ENCODE data around the gene KRTAP10-7.

Gene KRTAP10-7

DNA sequence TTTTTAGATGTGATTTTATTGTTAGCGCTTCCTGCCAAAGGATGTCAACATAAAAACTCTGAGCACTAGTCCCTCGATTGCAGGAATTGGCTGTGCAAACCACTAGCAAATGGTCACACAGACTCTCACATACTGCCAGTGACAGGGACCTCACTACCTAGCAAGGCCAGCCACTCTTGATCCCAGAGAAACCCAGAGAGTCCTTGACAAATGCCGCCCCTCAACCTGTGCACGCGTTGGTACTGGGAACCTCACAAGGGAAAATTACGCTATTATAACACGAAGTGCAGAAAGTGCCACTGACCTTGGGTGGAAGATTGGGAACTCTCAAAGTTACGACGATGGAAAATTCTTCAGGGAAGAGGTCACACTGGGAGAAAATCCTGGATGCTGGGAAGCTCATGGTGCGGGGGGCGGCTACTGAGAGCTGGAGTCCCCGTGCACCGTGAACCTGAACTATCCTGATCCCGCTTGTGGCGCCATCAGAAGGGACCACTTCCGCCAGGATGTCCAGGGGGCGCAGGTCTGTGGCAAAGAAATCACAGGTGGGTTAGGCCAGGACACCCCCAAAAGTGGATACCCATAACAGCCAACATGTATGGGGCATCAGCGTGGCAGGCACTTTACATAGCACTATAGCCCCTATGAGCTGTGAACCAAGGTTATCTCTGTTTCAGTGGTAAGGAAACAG is 32.8 kb upstream of the KRTAP10-7 start:
- H3K4me3 ChIP-seq (ENCODE audit: low read depth, low read length): no peak overlapping the region
- DNase-seq (ENCODE audit: low read depth, low spot score): no peak
- TF ChIP-seq, protein P1, sequence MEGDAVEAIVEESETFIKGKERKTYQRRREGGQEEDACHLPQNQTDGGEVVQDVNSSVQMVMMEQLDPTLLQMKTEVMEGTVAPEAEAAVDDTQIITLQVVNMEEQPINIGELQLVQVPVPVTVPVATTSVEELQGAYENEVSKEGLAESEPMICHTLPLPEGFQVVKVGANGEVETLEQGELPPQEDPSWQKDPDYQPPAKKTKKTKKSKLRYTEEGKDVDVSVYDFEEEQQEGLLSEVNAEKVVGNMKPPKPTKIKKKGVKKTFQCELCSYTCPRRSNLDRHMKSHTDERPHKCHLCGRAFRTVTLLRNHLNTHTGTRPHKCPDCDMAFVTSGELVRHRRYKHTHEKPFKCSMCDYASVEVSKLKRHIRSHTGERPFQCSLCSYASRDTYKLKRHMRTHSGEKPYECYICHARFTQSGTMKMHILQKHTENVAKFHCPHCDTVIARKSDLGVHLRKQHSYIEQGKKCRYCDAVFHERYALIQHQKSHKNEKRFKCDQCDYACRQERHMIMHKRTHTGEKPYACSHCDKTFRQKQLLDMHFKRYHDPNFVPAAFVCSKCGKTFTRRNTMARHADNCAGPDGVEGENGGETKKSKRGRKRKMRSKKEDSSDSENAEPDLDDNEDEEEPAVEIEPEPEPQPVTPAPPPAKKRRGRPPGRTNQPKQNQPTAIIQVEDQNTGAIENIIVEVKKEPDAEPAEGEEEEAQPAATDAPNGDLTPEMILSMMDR (IDR thresholded peaks at IDR 0.05; ENCODE audit: low read depth, low read length): no peak
- in situ Hi-C loops (cut with HindIII; ENCODE audit: low sequenced_read_pairs): no loop called here

DNA sequence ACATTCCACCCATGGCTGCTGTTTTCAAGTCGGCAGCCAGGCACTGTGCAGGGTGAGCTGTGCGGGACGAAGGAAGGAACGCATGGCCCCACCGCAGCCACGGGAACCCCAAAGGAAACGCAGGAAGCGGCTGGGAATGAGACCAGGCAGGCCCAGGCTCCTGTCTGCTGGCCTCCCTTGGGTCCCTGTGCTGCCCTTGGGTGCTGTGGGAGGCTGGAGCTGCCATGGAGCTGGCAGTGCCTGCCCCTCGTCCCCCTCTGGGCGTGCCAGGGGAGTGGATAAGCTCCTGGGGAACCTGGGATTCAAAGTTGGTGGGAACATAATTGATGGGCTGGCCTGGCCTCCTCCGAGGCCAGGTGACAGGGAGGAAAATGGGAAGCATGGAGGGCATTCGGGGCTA is 32.1 kb upstream of the KRTAP10-7 start:
- no peak for DNase-seq (ENCODE audit: low read depth, low spot score)
- in situ Hi-C loops (cut with HindIII; ENCODE audit: low sequenced_read_pairs): no loop called here
- TF ChIP-seq, protein P1 (IDR thresholded peaks at IDR 0.05; ENCODE audit: low read depth, low read length): no peak
- no peak overlapping the region for H3K4me3 ChIP-seq (ENCODE audit: low read depth, low read length)

DNA sequence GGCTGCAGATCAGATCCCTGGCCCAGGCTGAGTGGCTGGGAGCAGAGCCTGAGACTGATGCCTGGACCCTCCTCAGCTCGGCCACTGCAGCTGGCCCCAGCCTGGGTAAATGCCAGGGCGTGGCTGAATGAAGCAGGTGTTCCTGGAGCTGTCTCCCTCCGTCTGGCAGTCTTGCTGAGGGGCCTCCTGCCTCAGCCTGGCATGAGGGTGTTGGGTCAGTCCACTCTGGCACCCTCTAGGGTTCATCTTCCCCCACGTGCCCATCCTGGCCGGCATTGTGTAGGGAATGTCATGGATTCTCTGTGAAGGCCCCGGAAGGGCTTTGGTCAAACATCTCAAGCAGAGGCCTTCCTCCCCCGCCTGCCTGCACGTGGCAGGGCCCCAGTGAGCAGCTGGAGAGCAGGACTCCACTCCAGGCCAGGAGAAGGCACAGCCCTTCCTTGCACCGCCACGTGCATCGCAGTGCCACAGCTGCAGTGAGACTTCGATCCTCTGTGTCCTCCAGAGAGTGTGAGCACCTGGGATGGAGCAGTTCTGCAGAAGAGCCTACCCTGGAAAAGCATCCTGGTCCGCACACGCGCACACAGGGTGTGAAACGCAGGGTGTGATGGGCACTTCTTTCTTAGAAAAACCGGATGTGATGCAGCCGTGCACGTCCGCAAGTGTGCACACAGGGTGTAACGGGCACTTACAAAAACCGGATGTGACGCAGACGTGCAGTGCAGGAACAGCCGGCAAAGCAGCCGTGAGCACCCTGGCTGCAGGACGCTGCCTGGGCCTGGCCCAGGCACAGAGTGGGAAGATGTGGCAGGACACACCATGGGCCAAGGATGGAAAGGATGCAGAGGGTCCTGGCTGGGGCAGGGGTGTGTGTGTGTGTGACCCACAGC is 31.5 kb upstream of the KRTAP10-7 start:
- no peak overlapping the region for H3K4me3 ChIP-seq (ENCODE audit: low read depth, low read length)
- in situ Hi-C loops (cut with HindIII; ENCODE audit: low sequenced_read_pairs): no loop called here
- TF ChIP-seq, protein P1 (IDR thresholded peaks at IDR 0.05; ENCODE audit: low read depth, low read length): no peak
- no peak for DNase-seq (ENCODE audit: low read depth, low spot score)

DNA sequence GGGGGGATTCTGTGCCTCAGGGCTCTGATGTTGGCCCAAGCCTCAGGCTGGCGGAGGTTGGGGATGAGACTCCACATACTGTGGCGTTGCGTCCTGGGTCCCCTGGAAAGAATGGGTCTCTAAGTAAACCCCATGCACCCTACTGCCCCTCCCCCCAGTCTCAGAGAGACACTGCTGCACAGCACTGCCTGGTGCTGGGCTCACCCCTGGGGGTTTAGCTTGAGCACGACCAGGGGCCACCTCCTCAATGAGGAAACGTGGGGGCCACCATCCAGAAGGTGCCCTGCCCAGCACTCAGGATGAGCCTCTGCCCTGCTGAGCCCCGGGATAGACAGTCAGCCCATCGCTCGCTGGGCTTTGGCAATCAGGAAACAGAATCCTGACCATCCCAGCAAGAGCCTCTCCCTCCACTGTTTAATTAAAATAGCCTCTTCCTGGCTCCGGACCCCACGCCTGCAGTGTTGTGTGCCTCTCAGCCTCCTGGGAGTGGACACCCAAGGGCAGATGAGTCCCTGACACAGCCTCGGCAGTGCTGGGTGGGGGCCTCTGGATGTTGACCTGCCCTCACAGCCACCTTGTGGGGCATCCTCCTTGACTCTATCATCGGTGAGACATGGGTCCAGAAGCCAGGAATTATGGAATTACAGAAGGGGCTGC is 30.4 kb upstream of the KRTAP10-7 start:
- H3K4me3 ChIP-seq (ENCODE audit: low read depth, low read length): no peak overlapping the region
- in situ Hi-C loops (cut with HindIII; ENCODE audit: low sequenced_read_pairs): no loop called here
- DNase-seq (ENCODE audit: low read depth, low spot score): no peak
- TF ChIP-seq, protein P1 (IDR thresholded peaks at IDR 0.05; ENCODE audit: low read depth, low read length): no peak

DNA sequence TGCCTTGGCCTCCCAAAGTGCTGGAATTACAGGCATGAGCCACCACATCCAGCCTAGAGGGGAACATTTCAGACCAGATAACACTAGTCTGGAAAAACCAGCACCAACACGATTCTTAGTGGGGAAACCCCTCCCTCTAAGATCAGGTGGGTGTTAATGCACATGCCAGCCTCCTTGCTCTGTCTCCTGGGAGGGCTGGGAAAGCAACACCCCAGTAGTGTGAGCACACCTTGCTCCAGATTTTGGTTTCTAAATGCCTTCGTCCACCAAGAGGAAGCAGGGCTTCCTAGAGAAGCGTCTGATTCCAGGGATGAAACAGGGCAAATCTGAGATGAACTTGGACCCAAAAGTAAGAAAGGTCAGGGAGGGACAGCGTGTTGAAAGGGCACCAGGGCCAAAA is 29.1 kb upstream of the KRTAP10-7 start:
- H3K4me3 ChIP-seq (ENCODE audit: low read depth, low read length): no peak overlapping the region
- DNase-seq (ENCODE audit: low read depth, low spot score): no peak
- in situ Hi-C loops (cut with HindIII; ENCODE audit: low sequenced_read_pairs): no loop called here
- TF ChIP-seq, protein P1 (IDR thresholded peaks at IDR 0.05; ENCODE audit: low read depth, low read length): no peak
